HG02884 (cell line): ENCODE results near the gene GABRG3.

Experiments
- ATAC-seq: cut with Tn5 transposase; IDR thresholded peaks from one replicate; pipeline ENCODE4 v1.9.1; 2021; ENCODE audit warnings: mild to moderate bottlenecking, moderate library complexity; ENCODE audit not compliant: unreplicated experiment

Gene GABRG3

GRCh38 chr15:27456807-27457206, 485.8 kb downstream of the GABRG3 start:
- no peak for ATAC-seq

GRCh38 chr15:27457766-27458165, 486.8 kb downstream of the GABRG3 start:
- no peak for ATAC-seq

GRCh38 chr15:27458345-27459084, 487.5 kb downstream of the GABRG3 start:
- ATAC-seq = no peak

DNA sequence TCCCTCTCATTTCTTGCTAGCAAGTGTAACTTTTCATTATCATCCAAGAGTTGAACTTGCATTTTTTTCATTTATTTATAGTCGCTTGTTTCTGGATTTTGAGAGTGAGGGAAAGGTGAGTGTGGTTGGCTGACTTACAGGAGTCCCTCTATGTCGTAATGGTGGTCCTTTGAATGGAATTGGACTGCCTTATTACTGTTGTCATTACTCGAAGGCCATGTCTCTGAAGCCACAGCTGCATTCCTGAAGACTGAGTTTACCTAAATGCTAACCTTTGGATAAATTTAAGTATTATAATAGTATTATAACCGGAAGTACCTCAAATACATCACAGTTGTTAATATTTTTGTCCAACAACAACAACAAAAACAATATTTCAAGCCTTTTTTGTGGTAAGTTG, 488.9 kb downstream of the GABRG3 start:
- no peak for ATAC-seq

DNA sequence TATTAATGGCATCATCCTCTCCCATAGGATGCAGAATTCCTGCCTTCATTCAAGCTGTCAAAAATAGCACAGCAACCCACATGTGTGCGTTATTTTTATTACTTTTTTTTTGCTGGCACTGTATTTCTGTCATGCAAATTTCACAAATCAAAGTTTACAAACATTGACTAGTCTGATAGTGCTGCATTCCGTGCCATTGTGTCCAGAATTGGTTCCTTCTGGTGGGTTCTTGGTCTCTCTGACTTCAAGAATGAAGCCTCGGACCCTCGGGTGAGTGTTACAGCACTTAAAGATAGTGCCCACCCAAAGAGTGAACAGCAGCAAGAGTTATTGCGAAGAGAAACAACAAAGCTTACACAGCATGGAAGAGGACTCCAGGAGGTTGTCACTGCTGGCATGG, 490.2 kb downstream of the GABRG3 start:
- no peak for ATAC-seq

- ATAC-seq = no peak
Observed at GRCh38 chr15:27463525-27464088, 492.6 kb downstream of the GABRG3 start.

DNA sequence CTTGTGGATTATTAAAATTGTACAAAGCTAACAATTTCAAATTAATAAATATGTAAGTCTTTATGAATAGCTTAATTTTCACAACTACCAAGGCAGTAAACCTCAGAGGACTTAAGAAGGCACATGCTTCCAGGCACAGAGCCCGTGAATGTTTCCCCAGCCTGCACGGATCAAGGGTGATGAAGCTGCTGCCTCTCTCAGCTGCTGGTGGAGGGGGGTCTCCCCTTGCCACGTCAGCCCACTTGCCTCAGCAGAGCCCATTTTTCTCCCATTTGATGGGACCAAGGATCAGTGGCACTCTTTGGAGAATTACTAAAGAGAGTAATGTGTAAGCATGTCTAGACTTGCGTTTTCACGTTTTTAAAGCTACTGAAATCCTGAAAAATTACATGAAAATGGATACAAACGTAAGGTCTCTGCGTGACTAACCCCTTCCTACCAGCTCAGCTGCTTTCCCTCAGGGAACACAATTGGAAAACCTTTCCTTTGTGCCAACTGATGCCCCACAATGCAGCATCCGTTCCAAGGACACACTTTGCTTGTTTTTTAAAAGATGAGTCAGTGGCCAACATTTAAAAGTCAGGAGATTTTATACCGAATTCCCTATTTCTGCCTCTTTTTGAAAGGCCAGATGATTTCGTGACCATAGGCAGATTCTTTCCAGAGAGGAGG, 494.1 kb downstream of the GABRG3 start:
- no peak for ATAC-seq

- ATAC-seq = no peak
Observed at GRCh38 chr15:27466758-27467157, 495.8 kb downstream of the GABRG3 start.

- no peak for ATAC-seq
Observed at GRCh38 chr15:27468151-27468591, 497.2 kb downstream of the GABRG3 start.

DNA sequence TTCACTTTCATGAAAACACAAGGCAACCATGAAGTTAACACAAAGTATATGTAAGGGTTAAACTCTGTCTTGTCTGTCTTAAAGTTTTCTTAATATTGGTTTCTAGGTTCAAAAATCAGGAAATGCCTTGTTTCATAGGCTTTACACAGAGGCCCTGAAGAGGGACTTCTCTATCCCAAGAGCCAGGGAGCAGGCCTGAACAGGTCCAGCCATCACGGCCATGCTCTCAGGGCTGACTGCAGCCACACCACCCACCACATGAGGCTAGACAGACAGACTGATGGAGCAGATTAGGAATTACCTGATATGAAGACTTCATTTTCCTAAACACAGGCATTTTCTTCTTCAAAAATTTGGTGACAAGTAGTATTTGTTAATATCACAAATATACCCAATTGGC, 502.9 kb downstream of the GABRG3 start:
- no peak for ATAC-seq

DNA sequence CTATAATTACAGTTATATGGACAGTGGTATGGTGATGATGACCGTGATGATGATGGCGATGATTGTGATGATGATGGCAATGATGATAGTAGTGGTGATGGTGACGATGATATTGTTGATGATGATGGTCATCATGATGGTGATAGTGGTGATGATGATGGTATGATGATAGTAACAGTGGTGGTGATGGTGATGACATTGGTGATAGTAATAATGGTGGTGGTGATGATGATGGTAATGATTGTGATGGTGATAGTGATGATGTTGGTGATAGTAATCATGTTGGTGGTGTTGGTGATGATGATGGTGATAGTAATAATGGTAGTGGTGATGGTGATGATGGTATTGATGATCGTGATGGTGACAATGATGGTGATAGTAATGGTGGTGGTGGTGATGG, 504.4 kb downstream of the GABRG3 start:
- ATAC-seq = no peak

DNA sequence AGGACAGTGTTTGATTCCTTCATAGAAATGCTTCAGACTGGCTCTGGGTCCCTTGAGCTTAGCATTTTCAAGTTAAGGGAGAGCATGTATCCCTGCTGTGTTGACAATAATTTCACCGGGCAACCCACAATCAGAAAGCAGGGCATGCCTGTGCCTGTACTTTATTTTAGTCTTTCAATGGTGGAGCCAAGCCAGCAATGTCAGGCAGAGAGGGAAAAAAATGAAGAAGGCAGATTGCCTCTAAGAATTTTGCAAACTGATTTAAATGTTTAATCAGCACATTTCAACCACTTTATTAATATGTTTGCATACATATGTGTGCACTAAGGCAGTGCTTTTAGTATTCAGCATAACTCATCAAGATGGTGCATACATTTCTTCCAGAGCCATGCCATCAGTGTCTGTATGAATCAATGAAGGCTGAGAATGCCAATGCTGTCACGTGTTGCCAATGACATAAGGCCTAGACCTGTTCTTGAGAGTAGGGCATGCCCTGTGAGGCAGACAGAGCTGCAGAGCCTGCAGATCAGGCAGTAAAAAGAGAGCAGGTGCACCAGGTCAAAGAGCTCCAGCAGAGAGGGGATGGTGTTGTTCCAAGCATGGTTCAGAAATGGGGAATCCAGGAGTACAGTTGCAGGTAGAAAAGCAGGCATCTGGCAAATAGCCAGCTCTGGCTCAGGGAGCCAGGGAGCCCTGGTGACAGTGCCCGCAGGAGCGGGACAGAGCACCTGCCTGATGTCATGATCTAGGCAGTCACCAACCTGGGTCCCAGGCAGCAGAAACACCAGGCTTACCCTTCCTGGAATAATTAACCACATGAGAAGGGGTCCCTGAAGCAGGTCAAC, 508.5 kb downstream of the GABRG3 start:
- ATAC-seq = no peak

GRCh38 chr15:27480141-27480530, 509.2 kb downstream of the GABRG3 start:
- no peak for ATAC-seq

GRCh38 chr15:27480642-27481041, 509.7 kb downstream of the GABRG3 start:
- no peak for ATAC-seq

DNA sequence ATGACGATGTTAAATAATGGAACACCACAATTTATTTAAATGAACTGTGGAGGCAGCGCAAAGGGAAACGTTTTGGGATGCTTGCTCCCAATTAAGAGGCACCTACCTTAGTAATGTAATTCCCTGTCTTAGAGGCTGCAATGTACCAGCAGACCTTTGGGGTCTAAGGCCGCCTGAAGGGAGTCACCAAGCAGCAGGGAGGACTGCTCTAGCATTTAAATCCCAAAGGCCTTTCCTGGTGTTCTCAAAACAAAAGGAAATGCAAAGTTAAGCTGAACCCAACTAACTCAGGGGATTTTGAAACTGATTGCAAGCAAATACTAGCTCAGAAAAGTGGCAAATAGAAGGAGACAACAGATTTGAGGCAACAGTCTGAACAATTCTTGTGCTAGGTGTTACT, 510.8 kb downstream of the GABRG3 start:
- no peak for ATAC-seq

GRCh38 chr15:27482287-27482686, 511.3 kb downstream of the GABRG3 start:
- no peak for ATAC-seq

GRCh38 chr15:27483124-27483523, 512.1 kb downstream of the GABRG3 start:
- no peak for ATAC-seq

GRCh38 chr15:27485265-27485664, 514.3 kb downstream of the GABRG3 start:
- ATAC-seq = no peak

DNA sequence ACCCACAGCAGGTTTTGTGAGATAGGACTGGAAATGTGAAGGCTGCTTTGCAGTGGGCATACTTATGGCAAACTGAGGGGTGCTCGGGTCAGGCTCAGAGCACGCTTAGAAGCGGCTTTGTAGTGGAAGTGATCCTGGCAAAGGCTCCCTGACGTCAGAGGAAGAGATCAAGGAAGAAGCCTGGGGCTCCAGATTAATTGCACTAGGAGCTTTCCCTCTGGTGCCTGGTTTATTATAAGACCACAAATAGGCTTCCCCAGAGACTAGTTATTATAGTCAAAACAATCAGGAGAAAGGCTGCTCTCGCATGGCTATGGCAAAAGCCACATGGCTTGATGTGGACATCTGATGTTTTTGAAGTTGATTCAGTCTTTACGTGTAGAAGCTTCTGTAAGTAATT, 515.1 kb downstream of the GABRG3 start:
- no peak for ATAC-seq

- ATAC-seq = no peak
Observed at GRCh38 chr15:27486683-27487647, 516.0 kb downstream of the GABRG3 start.
